WTC11 (cell line): ENCODE results near the gene RNF151.

Experiments used
- CBFB ChIP-seq: sonication (generic); formaldehyde crosslinking; IDR thresholded peaks from 2 replicates; pipeline ENCODE4 v1.8.1; 2022; ENCODE audit warnings: mild to moderate bottlenecking, low read depth, missing genetic modification reagents
- E2F4 ChIP-seq: sonication (generic); formaldehyde crosslinking; IDR thresholded peaks from 2 replicates; pipeline ENCODE4 v1.8.1; 2022; ENCODE audit warnings: low read depth, mild to moderate bottlenecking, moderate library complexity, missing genetic modification reagents, borderline replicate concordance
- MLX ChIP-seq: sonication (generic); formaldehyde crosslinking; IDR thresholded peaks from 2 replicates; pipeline ENCODE4 v1.8.1; 2023; ENCODE audit warnings: mild to moderate bottlenecking, missing genetic modification reagents, moderate library complexity
- MXD4 ChIP-seq: fragments of 250-450 bp; sonication (Bioruptor Pico); IDR thresholded peaks from 2 replicates; pipeline ENCODE4 v1.8.0; 2021; ENCODE audit warnings: mild to moderate bottlenecking, moderate library complexity, borderline replicate concordance
- NFYB ChIP-seq: sonication (generic); formaldehyde crosslinking; conservative IDR thresholded peaks from 2 replicates; pipeline ENCODE4 v1.8.0; 2022; ENCODE audit warnings: low read depth, missing genetic modification reagents
- SMAD4 ChIP-seq: sonication (generic); formaldehyde crosslinking; IDR thresholded peaks from 2 replicates; pipeline ENCODE4 v1.8.0; 2022; ENCODE audit warnings: mild to moderate bottlenecking, missing genetic modification reagents
- TP53 ChIP-seq: sonication (generic); formaldehyde crosslinking; IDR thresholded peaks from 2 replicates; pipeline ENCODE4 v1.8.1; 2023; ENCODE audit warnings: mild to moderate bottlenecking, missing genetic modification reagents
- TF ChIP-seq, protein P1 (sequence below): sonication (generic); formaldehyde crosslinking; IDR thresholded peaks from 2 replicates; pipeline ENCODE4 v1.8.0; 2022; ENCODE audit warnings: mild to moderate bottlenecking, missing genetic modification reagents
- TF ChIP-seq, protein P2 (sequence below): fragments of 200-600 bp; IDR thresholded peaks from 2 replicates; pipeline ENCODE4 v1.8.0; 2022; ENCODE audit warnings: antibody characterized with exemption
- TF ChIP-seq, protein P3 (sequence below): sonication (generic); formaldehyde crosslinking; IDR thresholded peaks from 2 replicates; pipeline ENCODE4 v1.8.1; 2022; ENCODE audit warnings: mild to moderate bottlenecking, moderate library complexity, missing genetic modification reagents

DNA sequence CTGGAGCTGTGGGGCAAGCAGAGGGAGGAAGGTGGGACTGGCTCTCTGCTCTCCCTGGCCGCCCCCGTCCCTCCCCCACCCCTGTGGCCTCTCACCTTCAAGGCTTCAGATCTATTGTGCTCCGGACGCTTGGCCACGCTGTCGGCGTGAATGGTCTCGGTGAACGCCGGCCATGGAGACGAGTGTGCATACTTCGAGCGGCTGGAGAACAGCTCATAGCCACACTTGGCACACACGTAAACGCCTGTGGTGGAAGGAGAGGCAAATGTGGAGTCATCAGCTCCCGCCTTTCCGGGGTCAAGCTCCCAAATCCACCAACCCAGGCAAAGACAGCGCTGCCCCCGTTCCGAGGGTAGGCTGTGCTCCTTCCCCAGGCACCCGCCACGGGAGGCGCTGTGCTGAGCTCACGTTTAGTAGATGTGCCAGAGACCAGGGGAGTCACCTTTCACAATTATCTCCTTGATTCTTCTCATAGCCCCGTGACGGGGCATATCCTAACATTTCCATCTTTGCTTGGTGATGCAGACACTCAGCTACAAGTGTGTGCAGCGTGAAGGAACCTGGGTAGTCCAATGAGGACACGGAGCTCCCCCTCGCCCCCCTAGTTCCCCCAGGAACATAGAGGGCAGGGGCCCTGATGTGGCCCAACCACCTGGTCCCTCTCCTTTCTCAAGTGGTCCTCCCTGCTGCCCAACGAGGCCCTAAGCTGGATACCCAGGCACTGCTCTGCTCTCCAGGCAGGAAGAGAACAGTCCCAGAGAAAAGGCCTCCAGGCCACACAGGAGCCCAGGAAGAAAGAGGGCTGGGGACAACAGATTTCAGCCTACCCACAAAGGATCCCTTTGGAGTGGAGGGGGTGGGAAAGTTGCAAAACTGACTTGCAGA is 25.3 kb upstream of the RNF151 start:
- TF ChIP-seq, protein P1, sequence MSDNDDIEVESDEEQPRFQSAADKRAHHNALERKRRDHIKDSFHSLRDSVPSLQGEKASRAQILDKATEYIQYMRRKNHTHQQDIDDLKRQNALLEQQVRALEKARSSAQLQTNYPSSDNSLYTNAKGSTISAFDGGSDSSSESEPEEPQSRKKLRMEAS (CRISPR knock-in tag) = no peak
- TF ChIP-seq, protein P2, sequence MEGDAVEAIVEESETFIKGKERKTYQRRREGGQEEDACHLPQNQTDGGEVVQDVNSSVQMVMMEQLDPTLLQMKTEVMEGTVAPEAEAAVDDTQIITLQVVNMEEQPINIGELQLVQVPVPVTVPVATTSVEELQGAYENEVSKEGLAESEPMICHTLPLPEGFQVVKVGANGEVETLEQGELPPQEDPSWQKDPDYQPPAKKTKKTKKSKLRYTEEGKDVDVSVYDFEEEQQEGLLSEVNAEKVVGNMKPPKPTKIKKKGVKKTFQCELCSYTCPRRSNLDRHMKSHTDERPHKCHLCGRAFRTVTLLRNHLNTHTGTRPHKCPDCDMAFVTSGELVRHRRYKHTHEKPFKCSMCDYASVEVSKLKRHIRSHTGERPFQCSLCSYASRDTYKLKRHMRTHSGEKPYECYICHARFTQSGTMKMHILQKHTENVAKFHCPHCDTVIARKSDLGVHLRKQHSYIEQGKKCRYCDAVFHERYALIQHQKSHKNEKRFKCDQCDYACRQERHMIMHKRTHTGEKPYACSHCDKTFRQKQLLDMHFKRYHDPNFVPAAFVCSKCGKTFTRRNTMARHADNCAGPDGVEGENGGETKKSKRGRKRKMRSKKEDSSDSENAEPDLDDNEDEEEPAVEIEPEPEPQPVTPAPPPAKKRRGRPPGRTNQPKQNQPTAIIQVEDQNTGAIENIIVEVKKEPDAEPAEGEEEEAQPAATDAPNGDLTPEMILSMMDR = no peak
- TF ChIP-seq, protein P3, sequence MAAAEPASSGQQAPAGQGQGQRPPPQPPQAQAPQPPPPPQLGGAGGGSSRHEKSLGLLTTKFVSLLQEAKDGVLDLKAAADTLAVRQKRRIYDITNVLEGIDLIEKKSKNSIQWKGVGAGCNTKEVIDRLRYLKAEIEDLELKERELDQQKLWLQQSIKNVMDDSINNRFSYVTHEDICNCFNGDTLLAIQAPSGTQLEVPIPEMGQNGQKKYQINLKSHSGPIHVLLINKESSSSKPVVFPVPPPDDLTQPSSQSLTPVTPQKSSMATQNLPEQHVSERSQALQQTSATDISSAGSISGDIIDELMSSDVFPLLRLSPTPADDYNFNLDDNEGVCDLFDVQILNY = no peak
- no peak for TF ChIP-seq TP53 (CRISPR knock-in tag)
- TF ChIP-seq MXD4 = no peak
- no peak for TF ChIP-seq CBFB (CRISPR knock-in tag)
- no peak for TF ChIP-seq NFYB (CRISPR knock-in tag)
- no peak for TF ChIP-seq E2F4 (CRISPR knock-in tag)
- TF ChIP-seq MLX (CRISPR knock-in tag) = no peak
- TF ChIP-seq SMAD4 = no peak
